Activated CD8-positive, alpha-beta T cell treated with anti-CD3 and anti-CD28 coated beads for 36 hours (primary cell): ENCODE results near the gene ZNF438. TPM values are rescaled to one million over a fixed set of nuclear protein-coding genes. Genes with fewer than 3 reads are reported as not detected.
"Not testable (repeated sequence)": the region's sequence is repeated elsewhere in the genome, so short reads cannot be mapped to it uniquely, and the experiment has no call there.

Source experiments
- ATAC-seq: fragments of 200-7000 bp; cut with Tn5 transposase; one replicate; pipeline ENCODE4 v1.10.0; 2021; ENCODE audit warnings: mild to moderate bottlenecking, moderate library complexity
- CTCF ChIA-PET: fragments of 350-600 bp; sonication (Branson Sonifier 250); formaldehyde crosslinking; loops from one replicate; lab custom pipeline; 2021; ENCODE audit warnings: antibody characterized with exemption; lab: Charles Lee
- POLR2A ChIA-PET: fragments of 350-600 bp; sonication (Branson Sonifier 250); formaldehyde crosslinking; loops from one replicate; lab custom pipeline; 2021; ENCODE audit warnings: antibody characterized with exemption; lab: Charles Lee
- DNase-seq: peaks from one replicate; pipeline ENCODE4 v3.0.0-alpha.2; 2020
- H3K27ac Mint-ChIP-seq: one replicate; pipeline ENCODE4 v1.8.0; 2021; ENCODE audit warnings: mild to moderate bottlenecking, mixed read lengths
- H3K27me3 Mint-ChIP-seq: one replicate; pipeline ENCODE4 v1.8.0; 2021; ENCODE audit warnings: mixed read lengths
- H3K36me3 Mint-ChIP-seq: one replicate; pipeline ENCODE4 v1.8.0; 2021; ENCODE audit warnings: low read depth, mixed read lengths
- H3K4me1 Mint-ChIP-seq: one replicate; pipeline ENCODE4 v1.8.0; 2021; ENCODE audit warnings: low read depth, mixed read lengths
- H3K4me3 Mint-ChIP-seq: one replicate; pipeline ENCODE4 v1.8.0; 2021; ENCODE audit warnings: mild to moderate bottlenecking, moderate library complexity, mixed read lengths
- H3K9me3 Mint-ChIP-seq: one replicate; pipeline ENCODE4 v1.8.0; 2021; ENCODE audit warnings: mixed read lengths
- CTCF ChIP-seq: fragments of 200-600 bp; IDR thresholded peaks from one replicate; pipeline ENCODE4 v1.8.0; 2022; ENCODE audit warnings: antibody characterized with exemption, mild to moderate bottlenecking
- intact Hi-C: fragments of 100-400 bp; cut with micrococcal nuclease; formaldehyde crosslinking; loops from one replicate; pipeline ENCODE4 v1.10.0; 2022
- total RNA-seq, 2 experiments: library from RNA; stranded (reverse); gene quantifications; one replicate each; pipeline ENCODE4 v1.2.3, GENCODE V29; 2021

The ZNF438 gene
- total RNA-seq, 2 experiments from 2014 or later = 3.0 to 3.9 TPM

GRCh38 chr10:30985512-30985911, 46.2 kb downstream of the ZNF438 start:
- no peak for TF ChIP-seq CTCF
- DNase-seq (no peak), ATAC-seq (no peak)
- Mint-ChIP-seq H3K9me3 (peaks cover 7% of the 10 kb centered on the region), H3K4me3 (no peak overlapping the region), H3K27ac (no peak overlapping the region), H3K4me1 (peaks cover 7% of the 10 kb centered on the region), H3K27me3 (no peaks in the 10 kb centered on the region), H3K36me3 (peaks cover 6% of the 10 kb centered on the region)
- intact Hi-C loops = no loop called here
- ChIA-PET POLR2A (no interaction called here), CTCF (interaction anchor here (0.8 to 2.7 kb wide), 3 partner anchors 9 to 47 kb away, joined by 3 to 11 read pairs (median 3); partner anchors contain the start of gene ZNF438)

DNA sequence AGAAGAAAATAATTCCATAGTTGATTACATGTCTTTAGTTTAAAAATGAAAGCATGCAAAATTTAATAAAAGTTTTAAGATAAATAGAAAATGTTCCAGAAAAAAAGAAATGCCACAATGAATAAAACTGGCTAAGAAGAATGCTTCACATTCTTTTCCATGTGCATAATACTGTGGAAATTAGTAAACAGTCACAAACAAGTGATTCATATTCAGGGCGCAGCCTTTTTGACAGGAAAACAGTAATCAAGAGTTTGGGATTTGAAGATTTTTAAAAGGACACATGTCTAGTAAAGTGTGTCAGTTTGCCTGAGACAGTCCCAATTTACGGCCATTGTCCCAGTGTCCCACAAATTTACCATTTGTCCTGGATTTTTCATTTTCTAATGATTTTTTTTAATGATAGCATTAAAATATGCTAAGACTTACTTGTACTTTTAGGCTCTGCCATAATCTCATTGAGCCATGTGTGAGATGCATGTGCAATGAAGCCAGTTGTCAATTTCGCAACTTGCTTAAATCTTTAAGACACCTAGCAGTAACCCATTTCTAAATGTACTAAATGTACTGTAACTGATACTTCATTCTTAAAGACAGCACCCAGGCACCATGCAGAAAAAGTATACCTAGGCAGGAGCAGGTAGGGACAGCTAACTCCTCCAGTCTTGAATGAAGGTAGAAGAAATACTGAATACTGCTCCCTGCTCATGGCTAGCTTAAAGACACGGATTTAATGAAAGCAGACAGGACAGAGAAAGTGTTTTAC, 46.9 kb downstream of the ZNF438 start:
- peaks cover 9% of the 10 kb centered on the region for H3K9me3 Mint-ChIP-seq
- peak overlapping the region; percentile 8 for H3K27ac Mint-ChIP-seq
- no peak overlapping the region for H3K4me3 Mint-ChIP-seq
- ChIA-PET POLR2A (no interaction called here), CTCF (interaction anchor here (0.8 to 2.7 kb wide), 3 partner anchors 8 to 47 kb away, joined by 3 to 11 read pairs (median 3); partner anchors contain the start of gene ZNF438)
- no peak for ATAC-seq
- H3K27me3 Mint-ChIP-seq = no peaks in the 10 kb centered on the region
- intact Hi-C loops = no loop called here
- peaks cover 14% of the 10 kb centered on the region for H3K36me3 Mint-ChIP-seq
- no peak for DNase-seq
- no peak for TF ChIP-seq CTCF
- peaks cover 7% of the 10 kb centered on the region for H3K4me1 Mint-ChIP-seq

DNA sequence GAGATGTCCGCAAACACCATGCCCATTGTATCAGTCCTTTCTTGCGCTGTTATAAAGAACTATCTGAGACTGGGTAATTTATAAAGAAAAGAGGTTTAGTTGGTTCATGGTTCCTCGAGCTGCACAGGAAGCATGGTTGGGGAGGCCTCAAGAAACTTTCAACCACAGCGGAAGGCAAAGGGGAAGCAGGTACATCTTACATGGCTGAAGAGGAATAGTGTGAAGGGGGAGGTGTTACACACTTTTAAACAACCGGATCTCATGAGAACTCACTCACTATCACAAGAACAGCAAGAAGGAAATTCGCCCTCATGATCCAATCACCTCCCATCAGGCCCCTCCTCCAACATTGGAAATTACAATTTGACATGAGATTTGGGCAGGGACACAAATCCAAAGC, 48.5 kb downstream of the ZNF438 start:
- ATAC-seq, H3K4me1 Mint-ChIP-seq, DNase-seq, H3K9me3 Mint-ChIP-seq, H3K27ac Mint-ChIP-seq, H3K4me3 Mint-ChIP-seq, intact Hi-C loops, H3K27me3 Mint-ChIP-seq: not testable (repeated sequence)
- H3K36me3 Mint-ChIP-seq = peaks cover 15% of the 10 kb centered on the region
- POLR2A ChIA-PET = interaction anchor here (0.6 kb wide), 1 partner anchor 785 kb away, joined by 3 read pairs; no protein-coding TSS in a partner anchor
- CTCF ChIA-PET = interaction anchor here (1.2 kb wide), 1 partner anchor 49 kb away, joined by 3 read pairs; the partner anchor contains the start of gene ZNF438

- H3K27ac Mint-ChIP-seq = no peak overlapping the region
- TF ChIP-seq CTCF = no peak
- peaks cover 15% of the 10 kb centered on the region for H3K36me3 Mint-ChIP-seq
- intact Hi-C loops = no loop called here
- no peak for DNase-seq
- ATAC-seq = no peak
- H3K4me3 Mint-ChIP-seq = no peak overlapping the region
- CTCF ChIA-PET = no interaction called here
- no peaks in the 10 kb centered on the region for H3K27me3 Mint-ChIP-seq
- POLR2A ChIA-PET = interaction anchor here (0.6 to 0.8 kb wide), 2 partner anchors 49 to 66 kb away, joined by 3 read pairs; no protein-coding TSS in a partner anchor
- peaks cover 5% of the 10 kb centered on the region for H3K4me1 Mint-ChIP-seq
- H3K9me3 Mint-ChIP-seq = peaks cover 10% of the 10 kb centered on the region
Measured at GRCh38 chr10:30980951-30981616, 50.6 kb downstream of the ZNF438 start.

DNA sequence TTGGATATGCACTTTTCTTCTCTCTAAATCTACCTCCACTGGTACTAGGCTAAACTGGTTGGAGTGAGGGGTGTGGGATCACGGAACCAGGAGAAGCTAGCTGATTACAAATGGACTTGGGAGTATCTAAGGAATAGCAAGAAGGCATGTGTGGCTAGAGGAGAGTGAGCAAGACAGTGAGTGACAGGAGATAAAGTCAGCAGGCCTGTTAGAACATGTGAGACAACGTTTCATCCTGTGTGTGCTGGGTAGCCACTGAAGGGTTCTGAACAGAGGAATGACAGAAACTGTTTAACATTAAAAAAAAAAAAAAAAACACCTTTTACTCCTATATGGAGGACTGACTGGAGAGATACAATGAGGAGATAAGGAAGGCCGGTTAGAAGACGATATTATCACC, 51.7 kb downstream of the ZNF438 start:
- H3K4me1 Mint-ChIP-seq = peaks cover 4% of the 10 kb centered on the region
- no peak overlapping the region for H3K27ac Mint-ChIP-seq
- H3K27me3 Mint-ChIP-seq = no peaks in the 10 kb centered on the region
- peaks cover 10% of the 10 kb centered on the region for H3K9me3 Mint-ChIP-seq
- ChIA-PET POLR2A (interaction anchor here (1.3 kb wide), 1 partner anchor 52 kb away, joined by 4 read pairs; the partner anchor contains the start of gene ZNF438), CTCF (interaction anchor here (1.7 kb wide), 1 partner anchor 11 kb away, joined by 6 read pairs; no protein-coding TSS in a partner anchor)
- H3K4me3 Mint-ChIP-seq = no peak overlapping the region
- intact Hi-C loops = no loop called here
- ATAC-seq = no peak
- peaks cover 15% of the 10 kb centered on the region for H3K36me3 Mint-ChIP-seq
- TF ChIP-seq CTCF = no peak
- DNase-seq = no peak
